GM19372 (cell line): ENCODE data around the gene TEAD1.

Source experiments
- ATAC-seq: cut with Tn5 transposase; IDR thresholded peaks from one replicate; pipeline ENCODE4 v1.9.1; 2021; ENCODE audit warnings: mild to moderate bottlenecking, low read depth, moderate library complexity; ENCODE audit not compliant: unreplicated experiment

Gene TEAD1

GRCh38 chr11:12731841-12732336 lies 57.7 kb downstream of the TEAD1 start:
- no peak for ATAC-seq

DNA sequence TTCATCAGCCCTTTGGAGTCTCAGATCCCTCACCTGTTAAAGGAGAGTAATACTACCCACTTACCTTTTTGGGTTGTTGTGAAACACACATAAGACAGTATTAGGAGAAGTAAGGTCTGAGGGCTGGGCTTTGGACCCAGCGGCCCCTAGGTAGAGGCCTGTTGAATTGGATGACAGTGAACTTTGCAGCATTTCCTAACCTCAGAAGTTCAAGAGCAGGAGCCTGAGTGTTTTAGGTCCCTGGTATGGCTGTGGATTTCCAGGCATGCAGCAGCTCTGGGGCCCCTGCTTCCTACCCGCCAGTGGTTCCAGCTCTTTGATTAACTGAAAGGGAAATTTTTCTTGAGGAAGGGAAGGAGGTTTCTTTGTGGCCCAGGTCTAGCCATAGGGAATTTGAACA lies 58.9 kb downstream of the TEAD1 start:
- ATAC-seq, result no peak

GRCh38 chr11:12734625-12735024 lies 60.4 kb downstream of the TEAD1 start:
- ATAC-seq, result no peak

DNA sequence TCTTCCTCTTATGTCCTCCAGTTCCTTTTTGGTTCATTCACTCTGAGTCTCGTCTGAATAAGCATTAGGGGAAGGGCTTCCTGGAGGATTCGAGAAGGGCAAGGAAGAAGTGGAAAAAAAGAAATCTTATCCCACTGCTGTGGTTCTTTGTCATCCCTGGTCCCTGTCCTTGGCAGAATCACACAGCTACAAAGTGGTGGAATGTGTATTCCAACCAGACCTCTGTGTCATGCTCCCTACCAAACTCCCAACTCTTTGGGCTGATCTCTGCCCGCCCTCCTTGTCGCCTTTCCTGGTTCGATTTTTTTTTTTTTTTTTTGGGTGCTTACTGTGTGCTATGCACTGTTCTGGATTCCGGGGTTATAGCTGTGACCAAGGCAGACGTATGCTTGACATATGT lies 61.0 kb downstream of the TEAD1 start:
- no peak for ATAC-seq

GRCh38 chr11:12737024-12737423 lies 62.8 kb downstream of the TEAD1 start:
- ATAC-seq, result no peak

- no peak for ATAC-seq
Observed at GRCh38 chr11:12741671-12742216, 67.5 kb downstream of the TEAD1 start.

DNA sequence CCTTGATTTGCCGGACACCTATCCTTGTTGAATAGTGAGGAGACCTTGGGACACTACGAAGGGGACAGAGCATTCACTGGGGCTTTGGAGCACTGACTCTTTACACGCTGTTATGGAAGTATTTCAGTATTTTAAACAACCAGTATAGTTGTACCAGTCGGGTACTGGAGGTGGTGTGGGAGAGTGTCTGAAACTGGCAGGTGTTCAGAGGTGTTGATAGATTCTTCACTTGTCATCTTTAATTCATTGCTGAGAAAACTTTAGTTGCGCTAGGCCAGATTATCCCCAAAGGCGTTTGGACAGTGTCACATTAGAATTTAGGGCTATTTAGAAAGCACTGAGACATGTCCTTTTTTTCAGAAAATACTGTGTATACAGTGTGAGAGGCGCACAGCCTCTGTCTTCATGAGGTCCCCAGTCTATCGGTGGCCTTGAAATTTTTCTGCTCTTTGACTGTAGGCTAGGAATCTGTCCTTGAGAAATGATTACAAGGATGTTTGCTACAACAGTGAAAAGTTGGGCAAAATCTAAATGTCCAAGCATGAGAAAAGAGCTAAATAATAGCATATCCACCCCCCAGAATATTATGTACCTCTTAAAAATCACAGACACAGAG lies 69.7 kb downstream of the TEAD1 start:
- no peak for ATAC-seq

- no peak for ATAC-seq
Observed at GRCh38 chr11:12744826-12745502, 70.7 kb downstream of the TEAD1 start.

- no peak for ATAC-seq
Observed at GRCh38 chr11:12745787-12746186, 71.6 kb downstream of the TEAD1 start.

DNA sequence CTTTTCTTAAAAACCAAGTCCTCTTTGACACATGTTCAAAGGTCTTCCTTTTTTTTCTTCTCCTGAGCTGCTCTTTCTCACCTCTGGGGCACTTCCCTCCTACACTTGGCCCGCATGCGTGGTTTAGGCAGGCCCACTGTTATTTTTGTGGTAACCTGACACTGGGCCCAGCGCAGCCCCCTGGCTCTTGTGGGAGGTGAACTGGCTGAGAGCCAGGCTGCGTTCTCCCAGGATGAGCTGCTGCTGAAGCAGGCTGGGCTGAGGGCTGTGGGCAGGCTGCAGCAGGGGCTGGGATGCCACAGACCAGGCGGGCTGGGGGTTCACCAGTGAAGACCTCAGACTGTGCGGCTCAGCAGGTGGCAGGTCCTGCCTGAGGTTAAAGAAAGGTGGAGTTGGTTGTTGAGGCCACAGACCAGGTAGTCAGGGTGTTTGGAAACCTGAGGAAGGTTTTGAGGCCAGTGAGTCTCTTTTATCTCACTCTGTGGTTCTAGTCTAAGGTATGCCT lies 72.4 kb downstream of the TEAD1 start:
- ATAC-seq, result no peak

GRCh38 chr11:12748561-12748960 lies 74.3 kb downstream of the TEAD1 start:
- no peak for ATAC-seq

DNA sequence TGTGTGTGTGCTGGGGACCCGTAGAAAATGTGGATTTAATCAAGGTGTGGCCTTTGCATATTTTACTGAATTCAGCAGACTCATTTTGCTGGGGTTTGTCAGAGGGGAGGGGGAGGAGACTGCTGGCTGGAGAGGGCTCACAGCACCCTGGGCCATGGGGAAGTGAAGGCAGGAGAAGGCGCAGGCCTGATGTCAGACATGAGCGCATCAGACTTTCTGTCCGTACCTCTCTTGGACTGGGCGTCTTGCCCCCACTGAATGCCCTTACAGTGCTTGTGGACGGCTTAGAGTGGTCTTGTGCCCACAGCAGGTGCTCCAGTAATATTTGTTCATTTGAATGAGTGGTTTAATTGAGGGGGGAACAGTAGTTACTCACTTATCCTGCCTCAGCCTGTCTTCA lies 75.2 kb downstream of the TEAD1 start:
- ATAC-seq, result no peak

DNA sequence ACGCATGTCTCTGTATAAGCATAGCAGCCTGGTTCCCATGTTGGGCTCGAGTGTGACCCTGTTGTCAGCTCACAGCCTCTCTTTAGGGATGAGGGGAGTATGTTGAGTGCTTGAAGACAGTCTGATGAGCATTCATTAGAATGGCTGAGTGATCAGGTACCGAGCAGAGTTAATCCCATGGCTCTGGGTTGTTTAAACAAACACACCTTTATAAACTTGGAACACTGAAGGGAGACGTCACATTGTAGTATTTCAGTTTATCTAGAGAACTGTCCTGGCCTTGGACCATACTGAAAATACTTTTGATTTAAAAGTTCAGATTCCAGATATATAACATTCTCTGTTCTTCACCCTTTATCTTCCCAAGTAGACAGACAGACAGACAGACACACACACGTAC lies 76.0 kb downstream of the TEAD1 start:
- no peak for ATAC-seq

- ATAC-seq, result no peak
Observed at GRCh38 chr11:12752868-12753524, 78.8 kb downstream of the TEAD1 start.

DNA sequence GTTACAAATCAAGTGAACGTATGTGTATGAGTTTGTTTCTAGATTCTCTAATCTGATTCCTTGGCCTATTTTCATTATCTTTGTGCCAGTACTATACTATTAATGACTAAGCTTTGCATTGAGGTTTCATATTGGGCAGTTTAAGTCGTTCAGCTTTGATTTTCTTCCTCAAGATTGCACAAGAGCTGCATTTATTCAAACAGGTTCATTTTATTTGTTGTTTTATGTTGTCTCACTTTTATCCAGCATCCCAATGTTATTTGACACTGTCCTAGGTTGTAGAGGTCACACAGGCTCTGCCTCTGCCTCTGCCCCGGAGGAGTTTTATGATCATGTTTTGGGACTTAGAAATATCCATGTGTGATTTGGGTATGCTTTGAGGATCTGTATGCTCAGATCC lies 79.8 kb downstream of the TEAD1 start:
- ATAC-seq, result no peak

DNA sequence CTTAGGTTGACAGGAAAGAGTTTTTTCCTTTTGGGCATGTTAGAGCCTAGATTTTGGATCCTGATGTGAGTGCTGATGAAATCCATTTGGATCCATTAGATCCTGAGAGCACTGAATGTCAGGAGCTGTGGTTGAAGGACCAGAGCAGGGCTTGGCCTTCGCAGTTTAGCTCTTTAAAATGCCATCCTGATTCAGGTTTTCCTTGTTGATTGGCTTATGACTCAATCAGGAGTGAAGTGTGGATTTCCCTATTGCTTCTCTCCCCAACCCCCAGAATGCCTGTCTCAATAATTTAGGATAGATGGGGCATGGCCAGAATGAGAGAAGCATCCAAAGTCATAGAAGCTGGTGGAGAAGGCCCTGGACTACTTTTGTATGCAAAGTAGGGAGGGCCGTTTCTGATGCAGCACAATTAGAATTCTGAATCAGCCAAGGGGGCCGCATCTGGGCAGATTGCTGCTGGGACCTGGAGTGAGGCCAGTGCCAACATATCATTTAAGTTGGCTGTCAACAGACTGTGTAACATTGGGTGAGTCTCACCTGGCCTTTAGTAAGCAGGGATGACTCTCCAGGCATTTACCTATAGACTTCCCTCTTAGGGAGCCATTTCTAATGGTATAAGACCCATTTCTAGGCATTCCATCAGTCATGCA lies 80.5 kb downstream of the TEAD1 start:
- no peak for ATAC-seq

DNA sequence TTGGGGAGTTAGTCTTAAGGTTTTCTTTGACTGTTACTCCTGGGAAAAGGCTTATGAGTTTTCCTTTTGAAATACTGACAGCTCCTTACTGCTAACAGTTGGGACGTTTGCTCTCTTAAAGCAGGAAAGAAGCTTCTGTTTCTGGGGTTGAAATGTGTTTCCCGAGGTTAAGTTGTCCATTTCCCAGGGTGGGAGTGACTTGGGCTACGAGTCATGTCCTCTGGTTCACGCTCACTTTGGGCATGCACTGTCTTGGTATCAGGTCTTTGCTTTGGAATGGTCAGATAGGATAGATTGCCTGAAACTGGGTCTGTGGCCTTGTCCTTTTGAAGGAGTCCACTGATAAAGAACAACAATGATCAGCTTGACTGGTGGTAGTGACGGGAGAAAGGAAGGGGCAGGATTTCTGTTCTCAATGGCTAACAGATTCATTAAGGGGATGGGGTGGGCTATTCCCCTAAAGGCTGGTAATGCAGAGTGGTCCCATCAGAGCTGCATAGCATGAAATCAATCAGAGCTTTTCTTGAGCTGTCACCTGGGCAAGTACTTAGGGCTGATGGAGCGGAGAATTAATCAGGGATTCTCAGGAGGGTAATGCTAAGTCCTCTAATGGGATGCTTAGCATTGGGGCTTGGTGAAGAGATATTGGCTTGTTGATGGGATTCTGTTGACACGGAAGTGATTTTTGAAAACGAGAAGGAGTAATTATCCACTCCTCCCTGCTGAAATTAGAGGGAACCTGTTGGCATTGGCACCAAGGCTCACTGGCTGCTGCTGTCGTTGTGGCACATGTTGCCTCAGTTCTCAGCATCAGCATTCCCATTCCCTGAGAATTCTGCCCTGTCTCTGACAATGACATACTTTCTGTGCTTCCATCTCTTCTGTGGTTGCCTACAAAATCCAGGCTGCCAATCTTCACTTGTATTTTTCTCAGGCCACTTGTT lies 81.6 kb downstream of the TEAD1 start:
- ATAC-seq, result no peak

GRCh38 chr11:12756454-12756806 lies 82.2 kb downstream of the TEAD1 start:
- ATAC-seq, result no peak

DNA sequence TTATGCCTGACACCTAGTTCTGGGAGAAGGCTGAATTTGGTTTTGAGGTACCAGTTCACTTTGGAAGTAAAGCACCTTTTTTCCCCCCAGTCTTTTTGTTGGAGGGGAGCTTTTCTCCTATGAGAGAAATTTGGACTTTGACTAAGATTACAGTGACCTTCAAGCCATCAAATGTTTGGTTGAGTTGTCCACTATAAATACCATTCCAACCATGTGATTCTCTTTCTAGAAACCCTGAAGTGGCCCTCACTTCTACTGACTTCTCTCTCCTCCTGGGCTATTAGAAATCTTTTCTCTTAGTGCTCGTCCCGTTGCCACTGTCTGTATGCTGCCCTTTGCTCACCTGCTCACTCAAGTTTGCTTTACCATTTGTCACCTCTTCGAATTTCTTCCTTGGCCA lies 82.6 kb downstream of the TEAD1 start:
- ATAC-seq, result no peak

DNA sequence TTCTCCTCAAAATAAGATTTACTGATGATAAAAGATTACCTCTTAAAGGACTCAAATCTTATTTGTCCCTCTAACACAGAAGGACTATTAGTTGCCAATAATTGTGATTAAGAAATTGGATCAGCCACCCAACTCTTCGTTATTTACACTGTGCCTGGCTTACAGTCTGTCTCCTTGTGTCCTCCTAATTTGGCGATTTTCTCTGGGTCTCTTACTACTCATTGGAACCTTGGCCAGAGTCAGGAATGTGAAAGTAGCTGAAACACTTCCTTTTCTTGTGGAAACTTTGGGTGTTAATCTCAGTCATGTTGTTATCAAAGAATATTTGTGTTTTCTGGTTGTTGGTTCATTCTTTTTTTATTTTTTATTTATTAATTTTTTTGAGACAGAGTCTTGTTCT lies 83.2 kb downstream of the TEAD1 start:
- ATAC-seq, result no peak
